Measurements from ENCODE around the gene TOPBP1.

- TF ChIP-seq CTCF (IDR thresholded peaks at IDR 0.05) (no peak), POLR2A (IDR thresholded peaks at IDR 0.05) (no peak)
Observed at GRCh38 chr3:133563816-133564215, 97.9 kb downstream of the TOPBP1 start.

All from lower leg skin (tissue), 3 donors.